GM19240 (cell line): ENCODE data around the gene KHDRBS1.
A peak's percentile ranks its signal among the peaks of the same experiment; 100 is the strongest.
"Not testable (repeated sequence)": the region's sequence is repeated elsewhere in the genome, so short reads cannot be mapped to it uniquely, and the experiment has no call there.

Source experiments
- DNase-seq: peaks from one replicate; pipeline ENCODE4 v3.0.0; 2011; ENCODE audit warnings: low spot score; ENCODE audit not compliant: insufficient read length

KHDRBS1 gene, protein sequence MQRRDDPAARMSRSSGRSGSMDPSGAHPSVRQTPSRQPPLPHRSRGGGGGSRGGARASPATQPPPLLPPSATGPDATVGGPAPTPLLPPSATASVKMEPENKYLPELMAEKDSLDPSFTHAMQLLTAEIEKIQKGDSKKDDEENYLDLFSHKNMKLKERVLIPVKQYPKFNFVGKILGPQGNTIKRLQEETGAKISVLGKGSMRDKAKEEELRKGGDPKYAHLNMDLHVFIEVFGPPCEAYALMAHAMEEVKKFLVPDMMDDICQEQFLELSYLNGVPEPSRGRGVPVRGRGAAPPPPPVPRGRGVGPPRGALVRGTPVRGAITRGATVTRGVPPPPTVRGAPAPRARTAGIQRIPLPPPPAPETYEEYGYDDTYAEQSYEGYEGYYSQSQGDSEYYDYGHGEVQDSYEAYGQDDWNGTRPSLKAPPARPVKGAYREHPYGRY

DNA sequence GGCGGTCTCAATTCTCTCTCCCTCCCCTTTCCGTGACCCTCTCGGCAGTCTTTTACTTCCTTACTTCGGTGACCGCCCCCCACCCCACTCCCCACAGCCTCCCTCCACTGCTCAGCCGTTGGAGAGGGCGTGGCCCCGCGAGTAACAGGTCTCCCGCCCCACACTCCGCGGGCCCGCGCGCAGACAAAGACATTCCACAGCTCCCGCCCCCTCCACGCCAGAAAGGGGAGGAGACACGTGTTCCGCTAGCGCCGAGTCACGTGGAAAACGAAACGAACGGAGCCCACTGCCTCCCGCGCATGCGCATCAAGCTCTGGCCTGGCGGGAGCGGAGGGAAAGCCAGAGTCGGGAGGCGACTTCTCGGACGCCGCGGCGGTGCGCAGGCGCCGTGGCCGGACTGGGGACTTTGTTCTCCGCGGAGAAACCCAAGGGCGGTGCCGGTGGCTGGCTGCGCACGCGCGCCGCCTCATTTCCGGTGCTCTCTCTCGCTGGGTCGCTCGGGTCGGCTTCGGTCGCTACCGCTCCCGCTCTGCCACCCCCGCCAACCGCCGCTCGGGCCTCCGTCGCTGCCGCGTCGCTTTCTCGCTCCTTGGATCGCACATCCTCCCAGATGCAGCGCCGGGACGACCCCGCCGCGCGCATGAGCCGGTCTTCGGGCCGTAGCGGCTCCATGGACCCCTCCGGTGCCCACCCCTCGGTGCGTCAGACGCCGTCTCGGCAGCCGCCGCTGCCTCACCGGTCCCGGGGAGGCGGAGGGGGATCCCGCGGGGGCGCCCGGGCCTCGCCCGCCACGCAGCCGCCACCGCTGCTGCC, at the start of gene KHDRBS1:
Gene KHDRBS1 (plus strand): TSS at position 483 of the 813 bp plus-strand sequence. CDS start 128 bp downstream, at position 611.
- peak; percentile 95 for DNase-seq

DNA sequence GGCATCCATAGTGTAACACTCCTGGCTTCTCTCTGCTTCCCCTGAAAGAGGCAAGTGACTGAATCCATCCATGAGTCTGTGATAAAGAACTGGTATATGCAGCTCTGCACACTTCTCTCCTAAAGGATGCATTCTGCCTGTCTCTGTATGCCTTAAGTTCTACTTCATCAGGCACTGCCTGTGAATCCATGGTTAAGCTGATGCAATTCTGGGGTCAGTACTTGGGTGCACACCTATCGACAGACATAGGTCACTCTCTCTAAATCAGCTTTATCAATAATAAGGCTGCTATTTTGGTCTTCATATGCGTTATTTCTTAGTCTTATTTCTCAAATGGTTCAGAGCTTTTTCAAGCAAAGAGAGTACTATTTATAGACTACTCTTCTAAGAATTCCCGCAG, 42.8 kb upstream of the KHDRBS1 start:
- no peak for DNase-seq

DNA sequence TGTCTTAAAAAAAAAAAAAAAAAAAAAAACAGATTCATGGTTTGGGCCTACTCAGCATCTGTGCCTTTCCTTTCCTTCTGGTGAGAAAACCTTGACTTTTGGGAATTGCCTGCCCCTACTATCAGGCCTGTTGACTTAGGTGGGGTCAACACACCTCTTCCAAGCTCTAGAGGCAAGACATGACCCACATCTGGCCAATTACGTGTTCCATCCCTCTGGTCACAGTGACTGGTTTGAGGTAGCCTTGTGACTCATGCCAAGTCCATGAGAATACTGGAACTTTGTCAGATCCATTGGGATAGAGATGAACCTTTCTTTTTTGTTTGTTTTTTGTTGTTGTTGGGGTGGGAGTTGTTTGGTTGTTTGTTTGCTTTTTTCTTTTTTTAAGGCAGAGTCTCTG, 37.3 kb upstream of the KHDRBS1 start:
- no peak for DNase-seq

DNA sequence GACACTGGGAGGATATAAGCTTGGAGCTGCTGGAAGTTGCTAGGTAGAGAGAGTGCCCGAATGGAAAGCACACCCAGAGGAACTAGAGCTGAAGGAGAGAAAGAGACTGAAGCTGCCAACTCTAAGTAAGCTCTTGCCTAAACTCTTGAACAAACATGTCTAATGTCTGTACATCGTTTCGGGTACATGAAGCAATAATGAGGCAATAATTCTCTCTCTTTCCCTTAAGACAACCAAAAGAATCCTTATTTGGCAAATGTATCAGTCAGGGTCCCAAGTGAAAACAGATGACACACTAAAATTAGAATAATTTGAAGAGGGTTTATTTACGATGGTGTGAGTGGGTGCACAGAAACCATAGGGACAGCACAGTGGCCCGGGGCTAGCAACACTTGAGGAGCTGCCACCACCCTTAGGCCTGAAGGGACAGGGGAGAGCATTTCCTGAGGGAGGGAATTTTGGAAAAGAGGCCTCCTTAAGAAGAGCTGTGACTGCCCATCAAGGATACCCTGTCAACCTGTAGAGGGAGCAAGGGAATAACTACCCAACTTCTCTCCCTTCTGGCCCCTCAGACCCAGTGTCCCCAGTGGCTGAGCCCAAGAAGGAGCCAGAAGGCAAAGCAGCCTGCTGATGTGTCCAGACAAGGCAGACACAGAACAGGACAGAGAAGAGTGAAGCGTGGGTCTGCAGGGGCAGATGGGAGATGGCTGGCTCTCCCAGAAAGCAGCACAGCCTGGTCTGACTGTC, 36.1 kb upstream of the KHDRBS1 start:
- DNase-seq: no peak

DNA sequence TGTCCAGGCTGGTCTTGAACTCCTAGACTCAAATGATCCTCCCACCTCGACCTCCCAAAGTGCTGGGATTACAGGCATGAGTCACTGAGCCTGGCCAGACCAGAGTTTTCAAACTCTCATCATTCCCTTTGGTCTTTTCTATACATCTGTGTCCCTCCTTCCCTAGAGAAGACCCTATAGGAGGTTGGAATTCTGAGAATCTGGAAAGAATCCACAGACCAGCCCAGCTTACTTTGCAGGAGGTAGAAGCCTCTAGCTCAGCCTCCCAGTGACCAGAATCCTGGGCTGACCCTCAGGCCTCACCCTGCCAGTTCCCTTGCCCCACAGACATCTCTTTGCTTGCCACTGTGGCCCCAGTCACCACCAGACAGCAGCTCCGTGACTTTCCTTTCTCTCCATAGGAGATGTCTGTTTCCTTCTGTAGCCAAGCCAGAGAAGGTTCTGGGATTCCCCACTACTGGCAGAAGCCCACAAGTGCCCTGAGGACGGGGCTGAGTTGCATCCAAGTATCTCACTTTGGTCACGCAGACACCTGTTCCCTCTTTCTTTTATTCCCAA, 34.7 kb upstream of the KHDRBS1 start:
- no peak for DNase-seq

DNA sequence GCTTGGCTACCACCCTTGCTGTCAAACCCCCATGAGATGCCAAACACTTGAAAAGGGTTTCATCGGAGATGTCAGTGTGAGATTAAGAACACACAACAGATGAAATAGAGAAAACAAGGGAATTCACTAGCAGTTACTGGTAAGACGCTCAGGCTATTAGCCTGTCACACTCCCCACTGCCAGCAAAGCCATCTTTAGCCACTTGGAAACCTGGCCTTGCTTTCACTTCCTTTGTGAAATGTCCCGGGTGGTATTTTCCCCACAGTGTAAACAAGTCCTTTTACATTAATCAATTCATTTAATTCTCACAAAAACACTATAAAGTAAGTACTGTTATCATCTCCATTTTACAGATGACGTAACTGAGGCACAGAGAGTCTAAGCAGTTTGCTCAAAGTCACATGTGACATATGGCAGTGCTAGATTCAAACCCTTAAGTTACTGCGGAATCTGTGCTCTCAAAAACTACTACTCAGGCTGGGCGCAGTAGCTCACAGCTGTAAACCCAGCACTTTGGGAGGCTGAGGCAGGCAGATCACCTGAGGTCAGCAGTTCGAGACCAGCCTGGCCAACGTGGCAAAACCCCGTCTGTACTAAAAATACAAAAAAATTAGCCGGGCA, 32.7 kb upstream of the KHDRBS1 start:
- no peak for DNase-seq

DNA sequence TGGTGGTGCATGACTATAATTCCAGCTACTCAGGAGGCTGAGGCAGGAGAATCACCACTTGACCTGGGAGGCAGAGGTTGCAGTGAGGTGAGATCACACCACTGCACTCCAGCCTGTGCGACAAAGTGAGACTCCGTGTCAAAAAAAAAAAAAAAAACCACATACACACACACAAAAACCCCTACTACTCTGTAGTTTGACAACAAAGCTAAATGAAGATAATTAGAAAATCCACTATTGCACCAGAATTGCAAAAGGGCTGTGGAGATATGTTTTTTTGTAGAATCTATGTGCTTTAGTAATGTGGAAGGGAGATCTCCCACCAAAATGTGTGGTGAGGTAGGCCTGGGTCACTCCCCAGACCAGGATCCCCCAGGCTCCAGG, 32.2 kb upstream of the KHDRBS1 start:
- DNase-seq: no peak

DNA sequence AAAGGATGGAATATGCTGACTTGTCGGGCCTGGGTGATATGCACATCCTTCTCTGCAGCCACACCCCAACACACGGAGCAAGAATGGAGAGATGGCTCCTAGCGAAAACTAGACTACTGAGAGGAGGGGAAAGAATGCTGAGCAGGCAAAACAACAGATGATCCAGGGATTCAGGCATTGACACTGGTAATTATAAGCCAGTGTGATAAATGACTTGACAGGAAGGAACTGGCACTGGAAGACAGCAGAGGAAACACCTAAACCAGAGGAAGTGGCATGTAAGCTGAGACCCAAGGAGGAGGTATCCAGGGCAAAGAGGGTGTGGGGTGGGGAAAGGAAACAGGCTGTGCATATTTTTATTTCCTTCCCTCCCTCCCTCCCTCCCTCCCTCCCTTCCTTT, 31.7 kb upstream of the KHDRBS1 start:
- DNase-seq: no peak

DNA sequence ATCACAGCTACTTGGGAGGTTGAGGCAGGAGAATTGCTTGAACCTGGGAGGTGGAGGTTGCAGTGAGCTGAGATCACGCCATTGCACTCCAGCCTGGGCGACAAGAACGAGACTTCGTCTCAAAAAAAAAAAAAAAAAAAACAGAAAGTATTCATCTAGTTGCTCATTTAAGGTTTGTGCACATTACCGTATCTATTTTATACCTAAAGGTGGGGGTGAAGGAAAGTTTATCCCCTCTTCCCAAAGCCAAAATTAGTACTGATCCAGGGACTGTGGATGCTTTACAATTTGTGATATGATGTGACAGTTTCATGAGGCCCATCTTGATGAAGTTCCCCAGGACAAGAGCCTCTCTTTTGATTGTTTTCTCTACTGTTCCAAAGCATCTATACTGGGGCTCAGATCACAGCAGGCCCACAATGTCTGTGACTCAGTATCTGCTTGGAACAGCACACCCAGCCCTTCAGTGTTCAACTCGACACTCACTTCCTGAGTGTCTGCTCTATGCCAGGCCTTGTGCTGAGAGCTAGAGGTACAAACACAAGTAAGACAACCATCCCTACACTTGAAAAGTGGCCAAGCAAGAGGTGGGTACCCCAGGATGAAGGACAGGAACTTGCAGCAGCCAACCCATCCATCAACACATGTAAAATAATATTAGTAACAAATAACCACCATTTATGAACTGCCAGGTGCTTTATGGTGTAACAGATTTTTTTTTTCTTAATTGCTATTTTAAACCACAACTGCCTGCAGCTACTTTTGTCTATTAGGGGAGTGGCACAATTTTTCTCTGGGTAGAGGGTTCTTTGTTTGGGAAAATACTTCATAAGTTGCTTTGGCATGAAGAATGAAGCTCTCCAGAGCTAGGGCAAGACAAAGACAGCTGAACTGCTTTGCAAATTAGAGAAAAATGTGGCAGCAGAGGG, 29.0 kb upstream of the KHDRBS1 start:
- no peak for DNase-seq

DNA sequence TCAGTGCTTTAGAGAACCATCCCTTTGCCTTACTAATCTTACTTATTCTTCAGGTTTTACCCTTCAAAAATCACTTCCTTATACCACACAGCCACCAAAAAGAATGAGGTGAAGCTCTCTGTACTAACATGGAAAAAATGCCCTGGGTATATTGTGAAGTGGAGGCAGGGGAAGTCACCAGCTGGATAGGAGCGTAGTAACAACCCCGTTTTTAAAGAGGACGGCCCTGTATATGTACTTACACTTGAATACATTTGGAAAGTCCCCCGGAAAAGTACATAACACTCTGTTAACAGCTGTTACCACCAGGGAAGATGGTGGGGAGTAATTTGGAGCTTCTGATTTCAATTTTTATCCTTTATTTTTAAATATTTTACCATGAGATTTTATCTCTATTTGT, 28.2 kb upstream of the KHDRBS1 start:
- DNase-seq: no peak

DNA sequence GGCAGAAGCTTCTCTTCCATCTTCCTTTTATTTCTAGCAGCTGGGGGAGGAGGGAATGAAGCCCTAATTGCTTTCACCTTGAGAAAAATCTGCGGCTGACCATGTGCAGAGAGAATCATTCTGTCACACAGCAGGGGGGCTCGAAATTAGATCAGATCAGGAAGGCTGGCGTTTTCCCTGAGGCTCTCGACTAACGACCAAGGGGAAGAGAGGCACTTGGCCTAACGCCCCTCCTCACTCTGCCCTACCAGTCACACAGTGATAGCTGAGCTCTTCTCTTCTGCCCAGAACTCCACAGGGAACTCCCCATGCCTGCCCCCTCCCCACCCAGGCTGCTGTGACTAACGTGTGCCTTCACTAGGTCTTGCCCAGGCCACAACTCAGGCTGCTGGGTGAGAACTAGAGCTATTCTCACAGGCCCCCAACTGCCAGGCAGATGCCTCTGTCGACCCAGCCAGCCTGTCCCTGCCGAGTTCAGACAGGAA, 26.5 kb upstream of the KHDRBS1 start:
- no peak for DNase-seq

DNA sequence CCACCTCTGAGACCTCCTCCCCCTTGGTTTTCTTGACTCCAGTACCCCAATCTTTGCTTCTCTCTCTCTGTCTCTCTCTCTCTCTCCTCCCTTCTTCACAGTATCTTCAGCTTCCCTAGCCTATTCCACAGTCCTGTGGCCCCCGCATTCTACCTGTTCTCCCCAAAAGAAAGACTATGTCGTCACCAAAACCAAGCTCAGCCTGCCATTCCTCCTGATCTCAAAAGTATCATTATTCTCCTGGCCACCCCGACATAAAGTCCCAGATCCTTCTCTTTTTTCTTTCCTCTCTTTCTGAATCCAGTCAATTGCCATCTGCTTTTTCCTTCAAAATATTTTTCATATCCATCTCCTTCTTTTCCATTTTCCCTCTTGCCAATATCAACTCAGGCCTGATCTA, 23.7 kb upstream of the KHDRBS1 start:
- DNase-seq: no peak

DNA sequence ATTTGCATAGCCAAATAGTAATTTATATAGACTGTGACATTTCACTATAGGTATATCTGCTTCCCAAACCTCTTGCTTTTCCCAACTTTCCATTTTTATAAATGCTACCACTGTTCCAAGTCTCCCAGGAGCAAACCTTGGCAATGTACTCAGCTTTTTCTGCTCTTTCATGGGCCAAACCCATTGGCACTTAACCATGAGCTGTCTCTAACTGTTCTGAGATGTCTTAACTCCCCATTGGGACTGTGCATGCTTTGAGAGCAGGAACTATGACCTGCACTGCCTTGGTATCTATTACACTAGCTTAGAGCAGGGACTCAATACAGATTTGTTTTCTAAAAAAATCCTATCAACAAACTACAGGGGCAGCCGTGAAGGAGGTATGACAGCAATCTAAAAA, 22.5 kb upstream of the KHDRBS1 start:
- no peak for DNase-seq

DNA sequence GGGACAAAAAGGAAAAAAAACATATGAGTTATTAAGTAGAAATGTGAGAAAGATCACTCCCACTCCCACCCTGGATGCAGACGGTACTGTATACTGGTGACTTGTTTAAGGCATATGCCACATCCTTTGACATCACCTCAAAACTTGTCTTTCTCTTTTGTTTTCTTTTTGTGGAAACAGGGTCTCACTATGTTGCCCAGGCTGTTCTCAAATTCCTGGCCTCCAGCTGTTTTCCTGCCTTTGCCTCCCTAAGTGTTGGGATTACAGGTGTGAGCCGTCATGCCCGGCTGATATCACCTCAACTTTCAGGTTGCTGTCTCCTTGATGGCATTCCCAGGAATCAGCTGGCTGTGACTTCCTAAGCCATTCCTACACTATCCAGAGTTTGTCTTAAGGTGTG, 18.4 kb upstream of the KHDRBS1 start:
- DNase-seq: no peak

DNA sequence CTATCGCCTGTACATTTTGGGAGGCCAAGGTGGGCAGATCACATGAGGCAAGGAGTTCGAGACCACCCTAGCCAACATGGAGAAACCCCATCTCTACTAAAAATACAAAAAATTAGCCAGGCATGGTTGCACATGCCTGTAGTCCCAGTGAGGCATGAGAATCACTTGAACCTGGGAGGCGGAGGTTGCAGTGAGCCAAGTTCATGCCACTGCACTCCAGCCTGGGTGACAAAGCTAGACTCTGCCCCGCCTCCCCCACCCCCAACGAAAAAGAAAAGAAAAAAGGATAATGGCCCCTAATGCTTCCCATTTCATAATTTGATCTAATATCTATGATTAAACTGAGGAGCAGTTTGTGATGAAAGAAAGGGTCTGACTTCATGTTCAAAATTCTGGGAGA, 17.5 kb upstream of the KHDRBS1 start:
- not testable (repeated sequence) for DNase-seq

DNA sequence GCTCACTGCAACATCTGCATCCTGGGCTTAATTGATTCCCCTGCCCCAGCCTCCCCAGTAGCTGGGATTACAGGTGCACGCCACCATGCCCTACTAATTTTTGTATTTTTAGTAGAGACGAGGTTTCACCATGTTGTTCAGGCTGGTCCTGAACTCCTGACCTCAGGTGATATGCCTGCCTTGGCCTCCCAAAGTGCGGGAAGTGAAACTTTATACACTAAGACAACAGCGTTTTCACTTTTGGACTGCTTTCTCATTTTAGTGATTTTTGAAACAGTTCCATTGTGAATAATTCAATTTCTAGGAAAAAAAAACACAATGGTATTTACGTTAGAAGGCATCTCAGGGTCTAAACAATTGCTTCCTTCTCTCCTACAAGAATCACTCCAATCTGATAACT, 11.8 kb upstream of the KHDRBS1 start:
- no peak for DNase-seq

DNA sequence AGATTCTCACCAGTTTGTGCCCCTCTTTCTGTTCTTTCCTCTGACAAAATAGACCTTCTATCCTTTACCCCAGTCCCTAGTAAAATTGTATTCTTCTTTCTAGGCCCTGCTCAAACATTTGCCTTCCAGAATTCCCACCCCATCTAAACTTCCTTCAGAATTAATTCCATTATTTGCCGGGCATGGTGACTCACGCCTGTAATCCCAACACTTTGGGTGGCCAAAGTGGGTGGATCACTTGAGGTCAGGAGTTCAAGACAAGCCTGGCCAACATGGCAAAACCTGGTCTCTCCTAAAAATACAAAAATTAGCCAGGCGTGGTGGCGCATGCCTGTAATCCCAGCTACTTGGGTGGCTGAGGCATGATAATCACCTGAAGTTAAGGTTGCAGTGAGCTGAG, 11.4 kb upstream of the KHDRBS1 start:
- not testable (repeated sequence) for DNase-seq

DNA sequence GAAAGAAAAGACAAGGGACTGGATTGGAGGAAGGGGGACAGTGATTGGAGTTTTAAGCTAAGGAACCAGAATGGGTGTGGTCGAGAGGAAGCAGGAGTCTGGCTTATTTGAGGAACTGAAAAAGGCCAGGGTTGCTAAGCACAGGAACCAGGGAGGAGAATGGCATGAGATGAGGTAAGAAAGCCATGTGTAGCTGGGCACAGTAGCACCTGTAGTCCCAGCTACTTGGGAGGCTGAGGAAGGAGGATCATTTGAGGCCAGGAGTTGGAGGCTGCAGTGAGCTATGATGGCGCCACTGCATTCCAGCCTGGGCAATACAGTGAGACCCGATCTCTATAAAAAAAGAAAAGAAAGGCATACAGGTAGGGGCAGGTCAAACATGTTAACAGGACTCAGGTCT, 8.1 kb upstream of the KHDRBS1 start:
- DNase-seq: no peak

DNA sequence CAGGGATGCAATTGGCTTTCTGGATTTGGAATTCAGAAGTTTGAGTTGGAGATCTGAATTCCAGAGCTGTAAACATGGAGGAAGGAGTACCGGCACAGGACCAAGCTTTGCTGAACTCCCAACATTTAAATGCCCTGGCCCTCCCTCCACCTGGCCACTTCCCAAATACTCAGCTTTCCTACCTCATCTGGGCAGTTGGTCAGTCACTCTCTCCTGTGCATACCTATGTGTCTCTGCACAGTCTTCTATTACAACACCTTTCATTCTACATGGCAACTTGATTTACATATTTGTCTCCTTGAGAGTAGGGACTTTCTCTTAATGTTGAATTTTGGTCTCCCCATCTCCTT, 6.1 kb upstream of the KHDRBS1 start:
- DNase-seq: no peak

DNA sequence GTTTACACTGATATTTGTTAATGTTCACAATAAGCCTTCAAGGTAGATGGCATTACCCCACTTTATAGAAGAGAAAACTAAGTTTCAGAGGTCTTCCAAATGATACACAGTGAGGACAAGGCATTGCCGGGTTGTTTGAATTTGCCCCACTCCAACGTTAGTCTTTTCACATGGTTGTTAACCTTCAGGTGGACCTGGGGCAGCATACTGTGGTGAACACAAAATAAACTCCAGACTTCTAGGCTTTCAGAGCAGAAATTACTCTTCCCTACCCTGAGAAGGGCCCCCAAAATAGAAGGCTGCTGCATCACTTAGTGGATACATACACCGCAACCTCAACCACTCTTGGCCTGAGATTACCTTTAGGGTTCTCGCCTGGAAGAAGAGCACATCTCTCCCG, 3.4 kb upstream of the KHDRBS1 start:
- no peak for DNase-seq
